Fibroblast of skin of left quadriceps (primary cell): ENCODE results near the gene SH2D3C.

Experiments used
- DNase-seq, 2 experiments: peaks; one replicate each; pipeline ENCODE4 v3.0.0-alpha.2; 2013; ENCODE audit warnings: low read depth in 2 of 2

The SH2D3C gene

GRCh38 chr9:127720031-127720864 is 58.2 kb downstream of the SH2D3C start:
- DNase-seq, result no peak

DNA sequence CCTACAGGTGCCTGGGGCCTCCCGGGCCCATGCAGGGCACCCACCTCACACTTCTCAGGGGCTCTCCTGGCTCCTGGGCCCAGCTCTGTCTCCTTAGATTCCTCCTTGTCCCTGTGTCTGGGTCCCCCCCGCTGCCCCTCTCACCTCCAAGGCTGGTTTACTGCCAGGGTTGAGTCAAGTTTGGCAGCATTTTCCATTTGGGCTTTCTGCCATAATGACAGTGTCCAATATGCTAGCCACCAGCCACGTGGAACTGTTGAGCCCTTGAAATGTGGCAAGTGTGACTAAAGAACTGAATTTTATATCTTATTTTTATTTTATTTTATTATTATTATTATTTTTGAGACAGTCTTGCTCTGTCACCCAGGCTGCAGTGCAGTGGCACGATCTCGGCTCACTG is 60.7 kb downstream of the SH2D3C start:
- no peak for DNase-seq

- no peak for DNase-seq
Observed at GRCh38 chr9:127716412-127716811, 62.1 kb downstream of the SH2D3C start.

GRCh38 chr9:127715470-127716337 is 62.8 kb downstream of the SH2D3C start, which contains the start of the genes PTRH1 and TTC16:
PTRH1 (minus strand) TSS chr9:127715663; CDS start chr9:127715639, 24 bp downstream.
TTC16 (plus strand) TSS chr9:127716079; CDS start chr9:127716146, 67 bp downstream.
- DNase-seq, result peak; percentile 85 to 88

GRCh38 chr9:127714951-127715469 is 63.5 kb downstream of the SH2D3C start:
- no peak for DNase-seq

GRCh38 chr9:127714020-127714750 is 64.3 kb downstream of the SH2D3C start:
- no peak for DNase-seq

GRCh38 chr9:127712867-127713266 is 65.6 kb downstream of the SH2D3C start:
- DNase-seq, result no peak

- DNase-seq, result no peak
Observed at GRCh38 chr9:127712371-127712770, 66.1 kb downstream of the SH2D3C start.

DNA sequence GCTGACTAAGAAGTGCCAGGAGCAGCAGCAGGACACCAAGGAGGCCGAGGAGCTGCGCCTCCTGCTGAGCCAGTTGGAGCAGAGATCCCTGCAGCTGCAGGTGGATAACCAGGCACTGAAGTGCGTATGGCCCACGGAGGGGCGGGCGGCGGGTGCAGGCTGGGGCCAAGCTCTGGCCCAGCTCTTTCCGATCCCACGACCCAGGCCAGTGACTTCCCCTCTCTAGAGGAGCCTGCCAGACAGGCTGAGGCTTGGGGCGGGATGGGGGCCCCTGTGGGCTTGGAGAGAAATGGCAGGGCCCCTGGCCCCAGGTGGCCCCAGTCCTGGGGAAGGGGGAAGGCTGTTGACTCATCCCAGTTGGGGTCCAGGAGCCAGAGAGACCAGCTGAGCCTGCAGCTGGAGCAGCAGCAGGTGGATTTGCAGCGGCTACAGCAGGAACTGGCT is 66.6 kb downstream of the SH2D3C start:
- no peak for DNase-seq

DNA sequence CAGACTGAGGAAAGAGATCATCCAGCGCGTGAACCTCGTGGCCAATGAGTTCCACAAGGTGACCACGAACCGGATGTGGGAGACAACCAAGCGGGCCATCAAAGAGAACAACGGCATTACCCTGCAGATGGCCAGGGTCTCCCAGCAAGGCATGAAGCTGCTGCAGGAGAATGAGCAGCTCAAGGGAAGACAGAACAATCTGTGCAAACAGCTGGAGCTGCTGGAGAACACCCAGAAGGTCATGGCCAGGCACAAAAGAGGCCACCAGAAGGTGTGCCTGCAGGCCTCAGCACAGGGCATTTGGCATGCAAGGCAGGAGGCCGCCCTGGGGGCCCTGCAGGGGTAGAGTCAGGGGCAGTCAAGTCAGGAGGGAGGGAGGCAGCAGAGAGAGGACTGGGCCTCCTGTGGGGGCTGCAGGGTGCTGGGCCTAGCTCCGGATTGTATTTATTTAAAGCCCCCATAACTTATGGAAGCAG is 67.2 kb downstream of the SH2D3C start:
- DNase-seq, result no peak

- DNase-seq, result no peak
Observed at GRCh38 chr9:127710204-127710783, 68.2 kb downstream of the SH2D3C start.

- DNase-seq, result no peak
Observed at GRCh38 chr9:127708952-127709587, 69.4 kb downstream of the SH2D3C start.

DNA sequence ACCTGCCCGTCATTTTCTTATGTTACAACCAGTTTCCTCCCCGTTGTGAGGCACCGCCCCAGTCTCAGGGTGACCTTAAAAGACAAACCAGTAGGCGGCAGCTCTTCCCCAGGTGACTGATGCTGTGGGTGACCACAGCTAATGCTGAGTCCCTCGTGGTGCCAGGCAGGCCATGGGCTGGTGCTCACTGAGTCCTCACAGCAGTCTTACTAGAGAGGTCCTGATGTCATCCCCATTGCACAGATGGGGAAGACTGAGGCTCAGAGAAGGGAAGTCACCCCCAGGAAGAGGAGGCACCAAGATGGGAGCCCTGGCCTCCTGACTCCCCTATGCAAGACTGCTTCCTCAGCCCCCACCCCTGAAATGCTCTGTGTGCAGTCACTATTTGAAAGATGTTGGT is 70.7 kb downstream of the SH2D3C start:
- no peak for DNase-seq

GRCh38 chr9:127706836-127707241 is 71.6 kb downstream of the SH2D3C start, which contains the start of gene CFAP157:
CFAP157 (plus strand) TSS chr9:127706988; CDS start chr9:127707032, 44 bp downstream.
- no peak for DNase-seq

- DNase-seq, result no peak
Observed at GRCh38 chr9:127705577-127706379, 72.7 kb downstream of the SH2D3C start.

DNA sequence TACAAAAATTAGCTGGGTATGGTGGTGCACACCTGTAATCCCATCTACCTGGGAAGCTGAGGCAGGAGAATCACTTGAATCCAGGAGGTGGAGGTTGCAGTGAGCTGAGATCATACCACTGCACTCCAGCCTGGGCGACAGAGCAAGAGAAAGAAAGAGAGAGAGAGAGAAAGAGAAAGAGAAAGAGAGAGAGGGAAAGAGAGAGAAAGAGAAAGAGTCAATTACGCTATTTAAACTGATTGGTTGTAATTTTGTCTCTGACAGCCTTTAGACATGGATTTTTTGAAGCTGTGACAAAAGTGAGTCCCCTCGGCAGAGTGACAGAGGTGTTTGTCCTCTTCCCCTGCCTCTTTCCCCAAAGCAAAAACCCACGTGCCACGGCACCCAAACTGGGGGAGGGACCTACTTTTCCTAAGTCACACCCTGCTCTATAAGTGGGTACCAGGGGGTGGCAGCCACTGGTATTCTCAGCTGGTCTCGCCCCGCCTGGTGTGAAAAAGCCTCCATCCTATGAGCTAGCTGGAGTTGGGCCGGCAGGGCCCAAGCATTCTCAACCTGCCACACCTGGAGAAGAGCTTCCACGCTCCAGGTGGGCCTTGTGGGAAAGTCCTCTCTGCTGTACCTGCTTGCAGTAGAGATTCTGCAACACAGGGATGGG is 75.0 kb downstream of the SH2D3C start:
- DNase-seq, result no peak

- no peak for DNase-seq
Observed at GRCh38 chr9:127700594-127701255, 77.7 kb downstream of the SH2D3C start.

DNA sequence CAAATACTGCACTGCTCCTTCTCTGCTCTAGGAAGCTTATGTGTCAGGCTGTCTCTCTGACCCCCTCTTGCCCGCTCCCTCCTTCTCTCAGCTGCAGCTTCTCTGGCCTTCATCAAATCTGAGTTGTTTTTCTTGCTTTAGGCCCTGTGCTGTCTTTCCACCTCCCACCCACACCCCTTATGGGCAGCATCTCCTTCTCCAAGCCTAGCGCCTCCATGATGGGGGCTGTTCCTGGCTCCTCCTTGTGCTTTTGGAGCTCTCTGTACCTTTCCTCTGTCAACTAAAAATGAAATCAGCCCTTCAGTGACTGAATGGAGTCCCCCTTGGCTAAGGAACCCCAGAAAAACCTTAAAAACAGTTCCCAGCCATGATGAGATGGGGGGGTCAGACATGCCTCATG is 78.3 kb downstream of the SH2D3C start:
- no peak for DNase-seq
